Panc1 (cell line): ENCODE results near the gene HDGFL2. TPM values are rescaled to one million over a fixed set of nuclear protein-coding genes. Genes with fewer than 3 reads are reported as not detected.

Source experiments
- ATAC-seq: fragments of 200-7000 bp; cut with Tn5 transposase; 2 replicates; pipeline ENCODE4 v1.9.1; 2020; ENCODE audit warnings: mild to moderate bottlenecking, moderate library complexity
- BruUV-seq: library from RNA; stranded (reverse); fragments of 400-500 nt; replicated peaks from 2 replicates; lab custom pipeline; 2021; lab: Mats Ljungman, UMichigan
- CTCF ChIA-PET: fragments of 300-600 bp; sonication (Branson Sonifier 250); formaldehyde crosslinking; loops from one replicate; lab custom pipeline; 2022; ENCODE audit warnings: antibody characterized with exemption; lab: Charles Lee
- POLR2A ChIA-PET: fragments of 300-600 bp; sonication (Branson Sonifier 250); formaldehyde crosslinking; loops from one replicate; lab custom pipeline; 2022; ENCODE audit warnings: antibody characterized with exemption; lab: Charles Lee
- DNase-seq: peaks from one replicate; pipeline ENCODE4 v3.0.0-alpha.2; 2010; ENCODE audit warnings: low read depth, low spot score
- H3K27ac ChIP-seq: 2 replicates; pipeline ENCODE4 v1.5.1; 2011; ENCODE audit warnings: mild to moderate bottlenecking, low read length, inconsistent platforms
- H3K27me3 ChIP-seq: fragments of 200-500 bp; sonication (Bioruptor generic); 2 replicates; pipeline ENCODE4 v1.6.0; 2014; ENCODE audit warnings: low read length, inconsistent platforms; ENCODE audit not compliant: control insufficient read depth, insufficient read depth
- H3K36me3 ChIP-seq: fragments of 200-500 bp; sonication (Bioruptor generic); 2 replicates; pipeline ENCODE4 v1.5.1; 2014; ENCODE audit warnings: inconsistent platforms, mild to moderate bottlenecking, low read length, moderate library complexity; ENCODE audit not compliant: control insufficient read depth, insufficient read depth
- H3K4me1 ChIP-seq: 2 replicates; pipeline ENCODE4 v1.5.1; 2011; ENCODE audit warnings: inconsistent platforms, mild to moderate bottlenecking, low read length, moderate library complexity; ENCODE audit not compliant: control insufficient read depth, insufficient read depth
- H3K4me3 ChIP-seq, 2 experiments: 2 replicates each; pipeline ENCODE4 v1.5.1; 2011 to 2012; ENCODE audit warnings: low read depth in 2 of 2, low read length in 2 of 2, mild to moderate bottlenecking in 2 of 2, inconsistent platforms in 1 of 2, moderate library complexity in 1 of 2
- H3K9me3 ChIP-seq: fragments of 200-500 bp; sonication (Bioruptor generic); 2 replicates; pipeline ENCODE4 v1.5.1; 2014; ENCODE audit warnings: low read depth, mild to moderate bottlenecking, inconsistent platforms, low read length, moderate library complexity; ENCODE audit not compliant: control insufficient read depth, insufficient read depth
- CTCF ChIP-seq: fragments of 450-650 bp; IDR thresholded peaks from 2 replicates; pipeline ENCODE4 v1.5.1; 2017; ENCODE audit warnings: mild to moderate bottlenecking
- POLR2AphosphoS5 ChIP-seq: IDR thresholded peaks from 2 replicates; pipeline ENCODE4 v1.6.1; 2012; ENCODE audit warnings: mild to moderate bottlenecking, low read depth, low read length, moderate library complexity
- REST ChIP-seq, 2 experiments: IDR thresholded peaks; 2 replicates each; pipeline ENCODE4 v1.6.1; 2011 to 2012; ENCODE audit warnings: low read depth in 2 of 2, control low read depth in 1 of 2, low read length in 1 of 2, mild to moderate bottlenecking in 1 of 2, moderate library complexity in 1 of 2; ENCODE audit not compliant: insufficient read depth in 1 of 2
- SIN3A ChIP-seq: IDR thresholded peaks from 2 replicates; pipeline ENCODE4 v1.6.1; 2012; ENCODE audit warnings: low read depth, mild to moderate bottlenecking, low read length, moderate library complexity, borderline replicate concordance; ENCODE audit not compliant: insufficient read depth
- TCF7L2 ChIP-seq: IDR thresholded peaks from 2 replicates; pipeline ENCODE4 v1.6.1; 2011; ENCODE audit warnings: mild to moderate bottlenecking, low read depth, low read length, inconsistent platforms
- in situ Hi-C: cut with HindIII; loops from 2 replicates; pipeline ENCODE4 v1.10.0; 2016; ENCODE audit warnings: low sequenced_read_pairs, low pct_unique_long_range_greater_than_20kb
- intact Hi-C: fragments of 100-400 bp; cut with micrococcal nuclease; formaldehyde crosslinking; loops from one replicate; pipeline ENCODE4 v1.10.0; 2022; ENCODE audit not compliant: unreplicated experiment
- total RNA-seq: library from RNA; stranded (reverse); gene quantifications from one replicate; pipeline ENCODE4 v1.2.1, GENCODE V29; 2021; ENCODE audit not compliant: unreplicated experiment

Gene HDGFL2
- total RNA-seq, 1 experiment from 2014 or later: 56.9 TPM

- no peak for DNase-seq
- intact Hi-C loops (no loop called here), in situ Hi-C loops (no loop called here)
- Histone ChIP-seq H3K4me1 (peaks cover 19% of the 10 kb centered on the region), H3K4me3 (no peak overlapping the region), H3K27me3 (no peaks in the 10 kb centered on the region), H3K36me3 (no peaks in the 10 kb centered on the region), H3K27ac (no peak overlapping the region), H3K9me3 (no peaks in the 10 kb centered on the region)
- ChIA-PET POLR2A (no interaction called here), CTCF (interaction anchor here (0.6 kb wide), 2 partner anchors 12 to 248 kb away, joined by 3 to 5 read pairs; no protein-coding TSS in a partner anchor)
- TF ChIP-seq CTCF (no peak), TCF7L2 (no peak), REST (IDR thresholded peaks at IDR 0.05; ENCODE audit: insufficient read depth in 1 of 2, low read depth in 2 of 2, low read length in 1 of 2) (no peak), SIN3A (no peak), POLR2AphosphoS5 (no peak)
- BruUV-seq: no TSS peak
- no peak for ATAC-seq
Observed at GRCh38 chr19:4515732-4516131, 43.6 kb downstream of the HDGFL2 start.

- H3K4me1 ChIP-seq: peaks cover 19% of the 10 kb centered on the region
- ChIA-PET POLR2A (interaction anchor here (0.9 kb wide), 1 partner anchor 27 kb away, joined by 3 read pairs; no protein-coding TSS in a partner anchor), CTCF (interaction anchor here (0.6 to 1.0 kb wide), 4 partner anchors 9 to 249 kb away, joined by 3 to 5 read pairs (median 3); no protein-coding TSS in a partner anchor)
- no peak for DNase-seq
- intact Hi-C loops: no loop called here
- no peak for ATAC-seq
- no peaks in the 10 kb centered on the region for H3K27me3 ChIP-seq
- H3K27ac ChIP-seq: no peak overlapping the region
- H3K9me3 ChIP-seq: no peaks in the 10 kb centered on the region
- no TSS peak for BruUV-seq
- no peak for TF ChIP-seq REST (IDR thresholded peaks at IDR 0.05; ENCODE audit: insufficient read depth in 1 of 2, low read depth in 2 of 2, low read length in 1 of 2)
- no peak for TF ChIP-seq TCF7L2
- TF ChIP-seq CTCF: no peak
- no peak for TF ChIP-seq POLR2AphosphoS5
- no peak for TF ChIP-seq SIN3A
- H3K36me3 ChIP-seq: no peaks in the 10 kb centered on the region
- in situ Hi-C loops: no loop called here
- no peak overlapping the region for H3K4me3 ChIP-seq
Observed at GRCh38 chr19:4516199-4516938, 44.3 kb downstream of the HDGFL2 start.
